SKM-1 (cell line): ENCODE data around the gene POLR1E.
"Not testable (repeated sequence)": the region's sequence is repeated elsewhere in the genome, so short reads cannot be mapped to it uniquely, and the experiment has no call there.

ENCODE experiments used
- DNase-seq: peaks from one replicate; lab custom pipeline; 2025; ENCODE audit not compliant: unreplicated experiment; lab: John Stamatoyannopoulos, UW

Gene POLR1E

DNA sequence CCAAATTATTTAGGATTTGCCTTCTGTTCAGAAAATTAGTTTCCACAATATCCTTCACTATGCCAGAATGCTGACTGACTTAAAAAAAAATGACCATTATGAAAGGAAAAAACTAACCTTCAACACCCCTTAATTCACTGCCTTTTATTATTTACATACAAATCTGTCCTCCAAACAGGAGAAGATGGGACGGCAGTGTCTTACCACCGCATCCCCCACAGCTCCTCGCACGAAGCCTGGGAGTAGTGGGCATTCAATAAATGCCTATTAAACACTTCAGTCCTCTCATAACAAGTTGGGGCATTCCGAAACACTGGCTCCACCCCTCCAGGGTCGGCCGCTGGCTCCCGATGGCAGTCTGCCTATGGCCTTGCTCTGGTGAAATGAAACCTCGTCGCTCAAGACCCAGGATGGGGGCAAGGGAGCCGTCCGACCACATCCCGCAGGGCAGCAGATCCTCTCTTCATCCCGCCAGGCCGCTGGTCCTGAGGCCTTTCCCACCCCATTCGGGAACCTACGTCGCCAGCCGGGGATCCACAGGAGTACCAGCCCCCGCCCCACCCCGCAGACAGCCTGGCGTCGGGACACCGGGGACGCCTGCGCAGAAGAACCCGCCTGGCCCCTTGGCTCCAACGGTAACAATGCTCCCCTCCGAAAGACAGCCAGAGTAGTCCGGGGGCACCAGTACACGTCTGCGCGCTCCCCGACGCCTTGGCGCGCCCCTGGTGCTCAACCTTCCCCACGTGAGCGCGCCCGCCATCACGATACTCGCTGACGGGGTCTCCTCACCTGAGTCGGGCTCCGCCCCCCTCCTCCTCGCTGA, 21.1 kb upstream of the POLR1E start:
- DNase-seq, result no peak

DNA sequence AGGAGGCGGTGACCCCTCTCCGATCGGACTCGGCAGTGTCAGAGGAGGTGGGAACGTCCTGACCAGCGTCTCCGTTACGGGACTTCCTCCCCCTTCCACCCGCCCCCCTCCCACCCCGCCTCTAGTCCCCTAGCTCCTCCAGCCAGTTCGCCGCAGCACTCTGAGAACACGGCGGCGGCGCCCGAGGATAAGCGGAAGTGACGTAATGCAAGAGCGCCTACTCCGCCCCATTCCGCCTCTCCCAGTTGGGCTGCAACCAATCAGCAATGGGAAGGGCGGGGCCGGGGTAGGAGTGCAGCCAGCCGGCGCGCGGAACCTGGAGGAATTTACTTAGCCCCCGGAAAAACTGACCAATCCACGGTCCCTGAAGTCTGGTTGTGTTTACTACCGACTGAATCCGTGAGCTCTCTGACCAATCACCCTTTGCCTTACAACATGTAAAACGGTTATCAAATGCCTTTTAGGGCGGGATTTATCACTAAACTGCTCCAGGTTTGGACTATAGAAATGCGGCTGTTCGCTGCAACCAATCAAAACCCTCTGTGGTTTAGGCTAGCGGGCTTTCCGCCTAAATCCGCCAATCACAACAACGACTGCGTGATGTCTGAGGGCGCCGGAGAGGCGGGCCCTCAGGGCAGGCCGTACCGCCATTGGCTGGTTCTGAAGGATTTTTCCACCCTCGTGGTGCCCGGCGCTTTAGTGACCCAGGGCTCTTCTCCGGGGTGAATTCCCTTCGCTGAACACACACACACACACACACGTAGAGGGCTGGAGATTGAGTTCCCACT, 20.3 kb upstream of the POLR1E start, which contains the start of gene ZBTB5:
TSS of gene ZBTB5 (minus strand) at position 202 of the 788 bp plus-strand sequence. CDS start 22,899 bp downstream, outside the sequence.
- peak; percentile 97 for DNase-seq

DNA sequence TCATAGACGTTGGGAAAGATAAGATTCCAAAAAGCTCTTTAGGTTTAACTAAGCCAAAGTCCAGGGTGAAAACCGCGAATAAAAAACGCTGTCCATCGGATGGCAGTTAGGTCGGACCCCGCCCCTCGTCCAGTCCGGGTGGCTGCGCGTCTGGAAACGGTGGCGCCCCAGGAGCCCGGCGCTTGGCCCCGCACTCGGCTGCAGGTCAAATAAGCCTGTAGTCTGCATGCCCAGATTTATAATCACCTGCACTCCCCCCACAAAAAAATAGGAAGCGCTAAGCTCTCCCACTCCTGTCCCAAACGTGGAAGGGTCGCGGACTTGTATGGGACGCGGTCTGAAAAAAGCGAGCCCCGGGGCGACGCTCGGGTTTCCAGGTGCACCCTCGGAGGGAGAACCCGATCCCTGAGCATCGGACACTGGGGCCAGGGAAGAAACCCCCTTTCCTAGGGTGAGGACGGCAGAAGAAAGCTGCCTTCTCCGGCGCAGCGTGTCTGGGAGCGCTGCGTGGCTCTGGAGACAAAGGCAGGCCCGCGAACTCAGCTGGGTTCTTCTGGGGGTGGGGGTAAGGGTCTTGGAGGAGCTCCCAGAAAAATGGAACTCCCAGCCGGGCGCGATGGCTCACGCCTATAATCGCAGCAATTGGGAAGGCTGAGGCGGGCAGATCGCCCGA, 19.6 kb upstream of the POLR1E start:
- no peak for DNase-seq

- DNase-seq, result not testable (repeated sequence)
Measured at GRCh38 chr9:37467530-37467929, 18.2 kb upstream of the POLR1E start.

DNA sequence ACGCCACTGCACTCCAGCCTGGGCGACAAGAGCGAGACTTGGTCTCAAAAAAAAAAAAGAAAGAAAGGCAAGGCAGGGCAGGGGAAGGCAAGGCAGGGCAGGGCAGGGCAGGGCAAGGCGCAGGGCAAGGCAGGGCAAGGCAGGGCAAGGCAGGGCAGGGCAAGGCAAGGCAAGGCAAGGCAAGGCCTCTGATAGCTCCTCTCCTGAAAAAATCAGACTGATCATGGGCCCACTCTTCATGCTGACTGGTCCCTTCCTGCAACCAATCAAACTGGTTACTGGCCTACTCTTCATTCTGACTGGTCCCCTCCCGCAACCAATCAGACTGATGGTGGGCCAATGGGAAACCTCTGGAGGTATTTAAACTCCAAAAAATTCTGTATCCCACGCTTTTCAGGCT, 17.1 kb upstream of the POLR1E start:
- DNase-seq, result no peak

DNA sequence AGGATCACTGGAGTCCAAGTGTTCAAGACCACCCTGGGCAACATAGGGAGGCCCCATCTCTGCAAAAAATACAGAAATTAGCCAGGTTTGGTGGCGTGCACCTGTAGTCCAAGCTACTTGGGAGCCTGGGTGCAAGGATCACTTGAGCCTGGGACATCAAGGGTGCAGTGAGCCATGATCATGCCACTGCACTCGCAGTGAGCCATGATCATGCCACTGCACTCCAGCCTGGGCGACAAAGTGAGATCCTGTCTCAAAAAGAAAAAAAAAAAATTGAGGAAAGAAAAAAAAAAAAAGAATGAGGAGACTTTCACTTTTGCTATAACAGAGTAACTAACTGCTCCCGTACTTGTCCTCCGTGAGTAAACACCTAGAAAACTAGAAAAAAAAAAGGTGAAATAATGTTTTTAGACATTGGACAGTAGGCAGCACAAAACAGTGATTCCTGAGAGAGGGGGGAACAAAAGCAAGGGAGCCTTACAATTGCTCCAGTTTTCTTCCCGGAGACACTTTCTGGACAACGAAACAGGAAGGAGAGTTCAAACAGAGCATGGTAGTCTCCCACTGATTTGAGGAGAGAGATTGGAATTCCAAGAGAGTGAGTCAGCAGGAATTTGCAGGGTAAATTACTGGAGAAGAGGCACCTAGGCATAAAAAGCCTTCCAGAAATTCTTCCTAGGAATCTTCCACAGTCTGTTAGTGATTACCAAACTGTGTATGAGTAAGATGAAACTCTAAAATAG, 13.6 kb upstream of the POLR1E start:
- no peak for DNase-seq

- DNase-seq, result not testable (repeated sequence)
Measured at GRCh38 chr9:37473982-37474381, 11.8 kb upstream of the POLR1E start.

DNA sequence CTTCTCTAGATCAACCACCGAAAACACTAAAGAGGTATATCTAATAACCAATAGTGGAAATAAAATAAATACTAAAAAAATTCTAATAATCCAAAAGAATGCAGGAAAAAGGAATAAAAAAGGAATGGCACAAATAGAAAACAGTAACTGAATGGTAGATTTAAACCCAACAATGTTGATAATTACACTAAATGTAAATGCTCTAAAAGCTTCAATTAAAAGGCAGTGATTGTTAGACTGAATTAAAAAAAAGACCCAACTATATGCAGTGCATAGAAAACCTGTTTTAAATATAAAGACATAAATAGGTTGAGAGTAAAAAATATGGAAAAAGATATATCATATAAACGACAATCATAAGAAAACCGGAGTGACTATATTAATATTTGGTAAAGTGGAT, 11.3 kb upstream of the POLR1E start:
- no peak for DNase-seq

DNA sequence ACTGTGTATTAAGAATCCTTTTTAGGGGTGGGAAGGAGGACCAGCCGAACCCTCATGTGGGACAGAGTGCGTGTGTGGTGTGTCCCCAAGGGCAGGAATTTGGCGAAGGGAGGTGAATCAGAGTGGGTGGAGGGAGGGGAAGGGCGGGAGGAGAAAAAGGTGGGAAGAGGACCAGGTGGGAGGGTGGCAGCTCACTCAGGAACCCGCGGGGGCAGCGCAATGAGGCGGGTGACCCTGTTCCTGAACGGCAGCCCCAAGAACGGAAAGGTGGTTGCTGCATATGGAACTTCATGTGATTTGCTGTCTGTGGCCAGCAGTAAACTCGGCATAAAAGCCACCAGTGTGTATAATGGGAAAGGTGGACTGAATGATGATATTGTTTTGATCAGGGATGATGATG, 8.8 kb upstream of the POLR1E start:
- no peak for DNase-seq

DNA sequence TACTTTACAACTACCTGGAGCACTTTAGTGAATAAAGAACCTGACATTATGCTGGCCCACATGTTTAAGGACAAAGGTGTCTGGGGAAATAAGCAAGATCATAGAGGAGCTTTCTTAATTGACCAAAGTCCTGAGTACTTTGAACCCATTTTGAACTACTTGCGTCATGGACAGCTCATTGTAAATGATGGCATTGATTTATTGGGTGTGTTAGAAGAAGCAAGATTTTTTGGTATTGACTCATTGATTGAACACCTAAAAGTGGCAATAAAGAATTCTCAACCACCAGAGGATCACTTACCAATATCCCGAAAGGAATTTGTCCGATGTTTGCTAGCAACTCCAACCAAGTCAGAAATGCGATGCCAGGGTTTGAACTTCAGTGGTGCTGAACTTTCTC, 8.3 kb upstream of the POLR1E start:
- DNase-seq, result not testable (repeated sequence)

GRCh38 chr9:37477987-37478619, 7.6 kb upstream of the POLR1E start:
- not testable (repeated sequence) for DNase-seq

DNA sequence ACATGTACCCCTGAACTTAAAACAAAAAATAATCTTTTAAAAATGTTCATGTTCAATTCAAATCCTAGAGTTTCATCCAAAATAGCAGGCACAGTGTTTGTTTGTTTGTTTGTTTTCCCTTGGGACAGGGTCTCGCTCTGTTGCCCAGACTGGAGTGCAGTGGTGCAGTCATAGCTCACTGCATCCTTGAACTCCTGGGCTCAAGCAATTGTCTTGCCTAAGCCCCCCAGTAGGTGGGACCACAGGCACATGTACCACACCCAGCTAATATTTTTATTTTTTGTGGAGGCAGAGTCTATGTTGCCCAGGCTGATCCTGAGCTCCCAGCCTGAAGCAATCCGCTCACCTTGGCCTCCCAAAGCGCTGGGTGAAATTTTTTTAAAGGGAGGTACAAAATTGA, 5.0 kb upstream of the POLR1E start:
- DNase-seq, result no peak

- DNase-seq, result no peak
Measured at GRCh38 chr9:37486256-37486615, 488 bp downstream of the POLR1E start.

- no peak for DNase-seq
Measured at GRCh38 chr9:37486616-37487548, 1.1 kb downstream of the POLR1E start.

DNA sequence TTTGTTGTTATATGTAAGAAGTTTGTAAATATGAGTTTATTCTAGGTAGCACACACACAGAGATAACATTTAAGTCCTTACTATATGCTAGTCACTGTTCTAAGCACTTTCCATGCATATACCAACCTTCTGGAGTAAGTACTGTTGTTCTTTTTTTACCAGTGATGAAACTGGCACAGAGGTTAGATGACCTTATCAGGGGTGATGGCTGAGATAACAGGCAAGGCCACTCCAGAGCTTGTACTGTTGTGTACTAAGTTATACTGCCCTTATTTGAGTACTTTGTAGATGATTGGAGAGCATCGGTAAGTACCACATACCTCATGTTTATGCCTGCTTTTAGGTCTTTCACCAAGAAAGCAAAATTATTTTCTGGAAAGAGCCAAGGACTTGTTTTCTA, 6.2 kb downstream of the POLR1E start:
- DNase-seq, result no peak

DNA sequence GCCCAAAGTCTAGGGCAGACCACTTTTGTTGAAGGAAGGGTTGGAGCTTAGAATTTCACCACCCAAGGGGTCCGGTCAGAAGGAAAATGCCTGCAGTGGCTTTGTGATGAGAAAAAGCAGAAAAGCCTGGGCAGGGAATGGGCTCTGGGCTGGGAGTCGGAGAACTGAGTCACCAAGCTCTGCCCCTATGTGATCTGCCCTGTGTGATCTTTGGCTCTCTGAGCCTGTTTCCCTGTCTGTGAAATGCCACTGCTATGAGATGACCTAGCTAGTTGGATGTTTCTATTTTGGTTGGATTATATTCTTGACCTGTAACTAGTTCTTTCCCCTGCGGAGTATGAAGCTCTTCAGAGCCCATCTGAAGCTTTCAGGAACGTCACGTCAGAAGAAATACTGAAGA, 9.8 kb downstream of the POLR1E start:
- DNase-seq, result no peak

GRCh38 chr9:37496020-37496419, 10.3 kb downstream of the POLR1E start:
- no peak for DNase-seq

DNA sequence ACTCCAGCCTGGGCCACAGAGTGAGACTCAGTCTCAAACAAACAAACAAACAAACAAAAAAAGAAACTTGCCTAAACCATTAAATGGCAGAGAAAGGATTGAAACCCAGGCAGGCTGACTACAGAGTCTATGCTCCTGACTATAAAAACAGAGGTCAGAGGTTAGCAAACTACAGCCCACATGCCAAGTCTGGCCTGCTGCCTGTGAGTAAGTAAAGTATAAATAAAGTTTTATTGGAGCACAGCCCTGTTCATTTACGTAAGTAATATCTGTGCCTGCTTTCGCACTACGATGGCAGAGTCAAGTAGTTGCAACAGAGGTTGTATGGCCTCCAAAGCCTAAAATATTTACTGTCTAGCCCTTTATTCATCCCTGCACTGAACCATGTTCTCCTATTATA, 11.6 kb downstream of the POLR1E start:
- no peak for DNase-seq

GRCh38 chr9:37498457-37498856, 12.7 kb downstream of the POLR1E start:
- DNase-seq, result no peak
